Loucy (cell line): ENCODE measurements around the gene AHRR.

Experiments used
- EZH2phosphoT487 ChIP-seq: fragments of 200-600 bp; IDR thresholded peaks from 2 replicates; pipeline ENCODE4 v1.6.1; 2018; ENCODE audit warnings: antibody characterized with exemption, mild to moderate bottlenecking, moderate library complexity, borderline replicate concordance
- TF ChIP-seq, protein P1 (sequence below): fragments of 200-600 bp; sonication (generic); conservative IDR thresholded peaks from 2 replicates; pipeline ENCODE4 v1.5.1; 2014; ENCODE audit warnings: mild to moderate bottlenecking, antibody characterized with exemption, low read length

DNA sequence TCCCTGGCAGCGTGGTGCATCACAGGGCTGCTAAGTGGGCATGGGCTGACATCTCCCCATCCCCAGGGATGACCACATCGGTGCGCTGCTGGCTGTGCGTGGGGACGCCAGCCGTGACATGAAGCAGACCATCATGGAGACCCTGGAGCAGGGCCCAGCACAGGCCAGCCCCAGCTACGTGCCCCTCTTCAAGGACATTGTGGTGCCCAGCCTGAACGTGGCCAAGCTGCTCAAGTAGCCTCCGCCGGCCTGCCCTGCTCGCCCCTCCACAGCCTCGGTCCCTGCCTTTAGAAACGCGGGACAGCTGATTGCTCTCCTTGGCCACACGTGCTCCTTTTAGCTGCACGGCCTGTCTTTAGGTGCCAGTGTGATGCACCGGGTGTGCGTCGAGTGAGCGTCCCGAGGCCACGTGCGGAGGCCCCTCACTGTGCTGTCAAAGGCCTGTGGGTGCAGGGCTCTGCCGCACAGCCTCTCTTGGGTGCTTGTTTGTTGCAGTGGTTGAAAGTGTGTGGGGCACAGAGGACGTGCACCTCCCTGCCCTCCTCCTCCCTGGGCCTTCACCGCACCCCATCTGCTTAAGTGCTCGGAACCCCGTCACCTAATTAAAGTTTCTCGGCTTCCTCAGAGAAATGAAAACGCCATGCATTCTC lies 145.3 kb downstream of the AHRR start:
- TF ChIP-seq EZH2phosphoT487 = no peak
- TF ChIP-seq, protein P1, sequence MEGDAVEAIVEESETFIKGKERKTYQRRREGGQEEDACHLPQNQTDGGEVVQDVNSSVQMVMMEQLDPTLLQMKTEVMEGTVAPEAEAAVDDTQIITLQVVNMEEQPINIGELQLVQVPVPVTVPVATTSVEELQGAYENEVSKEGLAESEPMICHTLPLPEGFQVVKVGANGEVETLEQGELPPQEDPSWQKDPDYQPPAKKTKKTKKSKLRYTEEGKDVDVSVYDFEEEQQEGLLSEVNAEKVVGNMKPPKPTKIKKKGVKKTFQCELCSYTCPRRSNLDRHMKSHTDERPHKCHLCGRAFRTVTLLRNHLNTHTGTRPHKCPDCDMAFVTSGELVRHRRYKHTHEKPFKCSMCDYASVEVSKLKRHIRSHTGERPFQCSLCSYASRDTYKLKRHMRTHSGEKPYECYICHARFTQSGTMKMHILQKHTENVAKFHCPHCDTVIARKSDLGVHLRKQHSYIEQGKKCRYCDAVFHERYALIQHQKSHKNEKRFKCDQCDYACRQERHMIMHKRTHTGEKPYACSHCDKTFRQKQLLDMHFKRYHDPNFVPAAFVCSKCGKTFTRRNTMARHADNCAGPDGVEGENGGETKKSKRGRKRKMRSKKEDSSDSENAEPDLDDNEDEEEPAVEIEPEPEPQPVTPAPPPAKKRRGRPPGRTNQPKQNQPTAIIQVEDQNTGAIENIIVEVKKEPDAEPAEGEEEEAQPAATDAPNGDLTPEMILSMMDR = no peak
